Hematopoietic multipotent progenitor cell treated with erythropoietin and hydrocortisone succinate and interleukin-3 and kit ligand, for 4 days (in vitro differentiated cells): ENCODE measurements around the gene TMEM119.
"Not testable (repeated sequence)": the region's sequence is repeated elsewhere in the genome, so short reads cannot be mapped to it uniquely, and the experiment has no call there.

Source experiments
- DNase-seq: peaks from one replicate; pipeline ENCODE4 v3.0.0-alpha.2; 2015

Gene TMEM119

DNA sequence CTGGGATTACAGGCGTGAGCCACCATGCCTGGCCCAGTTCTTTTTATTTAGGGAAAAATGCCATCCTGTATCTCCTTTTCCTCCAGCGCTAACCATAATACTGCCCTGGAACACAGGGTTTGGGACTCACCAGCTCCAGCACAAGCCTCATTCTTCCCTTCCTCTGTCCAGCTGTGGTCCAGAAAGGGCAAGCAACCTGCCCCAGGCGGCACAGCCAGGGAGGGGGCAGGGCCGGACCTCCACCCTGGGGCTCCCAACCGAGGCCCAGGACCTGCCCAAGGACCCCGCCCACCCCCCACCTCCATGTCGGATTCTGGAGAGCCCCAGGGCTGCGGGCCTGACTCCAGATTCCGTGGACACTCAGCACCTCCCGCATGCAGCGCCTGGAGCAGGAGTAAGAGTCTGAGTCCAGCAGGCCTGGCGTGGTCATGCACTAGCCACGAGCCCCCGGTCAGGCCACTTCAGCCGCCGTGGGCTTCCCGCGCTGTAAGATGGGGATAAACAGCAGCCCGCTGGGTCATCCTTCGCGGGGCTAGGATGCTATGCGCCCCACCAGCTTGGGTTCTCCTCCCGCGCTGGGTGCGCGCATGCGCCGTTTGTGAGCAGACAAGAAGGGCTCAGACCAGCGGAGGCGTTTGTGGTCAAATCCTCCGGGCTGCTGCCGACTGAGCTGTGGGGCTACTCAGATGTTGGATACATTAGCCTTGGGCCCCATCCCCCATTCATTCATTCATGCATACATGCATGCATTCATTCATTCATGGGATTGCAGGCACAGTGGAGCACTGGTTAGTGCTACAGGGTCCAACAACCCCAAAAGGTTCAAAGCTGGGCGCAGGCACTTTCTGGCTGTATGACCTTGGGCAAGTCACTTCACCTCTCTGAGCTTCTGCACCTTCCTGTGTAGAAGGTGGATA is 16.3 kb downstream of the TMEM119 start:
- no peak for DNase-seq

DNA sequence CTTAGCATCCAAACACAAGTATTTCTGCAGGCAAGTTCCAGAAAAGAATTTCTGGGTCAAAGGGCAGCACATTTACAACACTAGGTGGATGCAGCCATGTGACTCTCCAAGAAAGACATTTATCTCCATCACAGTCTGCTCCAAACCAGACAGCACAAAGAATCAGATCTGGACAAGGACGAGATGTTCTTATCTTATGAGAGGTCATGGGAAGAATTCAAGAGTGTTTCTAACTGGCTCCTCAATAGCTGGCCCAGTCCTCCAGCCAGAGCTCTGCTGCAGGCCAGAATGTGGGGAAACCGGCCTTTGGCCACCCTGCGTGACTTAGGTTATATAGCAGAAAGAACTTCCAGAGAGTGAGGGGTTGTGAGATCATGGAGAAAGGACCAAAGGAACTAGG is 17.4 kb downstream of the TMEM119 start:
- no peak for DNase-seq

DNA sequence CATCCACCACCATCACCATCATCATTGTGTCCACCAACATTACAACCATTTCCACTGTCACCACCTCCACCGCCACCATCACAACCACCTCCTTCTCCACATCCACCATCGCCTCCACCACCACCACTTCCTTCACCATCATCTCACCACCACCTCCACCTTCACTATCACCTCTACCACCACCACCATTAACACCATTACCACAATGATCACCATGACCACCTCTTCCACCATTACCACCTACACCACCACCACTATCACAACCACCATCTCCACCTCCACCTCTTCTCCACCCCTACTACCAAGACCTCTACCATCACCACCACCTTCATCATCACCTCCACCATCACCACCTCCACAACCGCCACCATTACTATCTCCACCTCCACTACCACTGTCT is 19.1 kb downstream of the TMEM119 start:
- no peak for DNase-seq

DNA sequence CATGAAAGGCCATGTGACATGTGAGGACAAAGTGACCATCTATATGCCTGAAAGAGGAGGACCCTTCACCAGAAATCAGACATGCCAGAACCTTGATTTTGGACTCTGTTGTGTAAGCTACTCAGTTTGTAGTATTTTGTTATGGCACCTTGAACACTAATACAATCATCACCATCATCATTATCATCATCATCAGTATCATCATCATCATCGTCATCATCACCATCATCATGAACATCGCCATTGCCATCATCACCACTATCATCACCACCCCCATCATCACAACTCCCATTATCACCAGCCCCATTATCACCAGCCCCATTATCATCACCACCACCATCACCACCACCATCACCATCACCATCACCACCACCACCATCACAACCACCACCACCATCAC is 19.6 kb downstream of the TMEM119 start:
- no peak for DNase-seq

DNA sequence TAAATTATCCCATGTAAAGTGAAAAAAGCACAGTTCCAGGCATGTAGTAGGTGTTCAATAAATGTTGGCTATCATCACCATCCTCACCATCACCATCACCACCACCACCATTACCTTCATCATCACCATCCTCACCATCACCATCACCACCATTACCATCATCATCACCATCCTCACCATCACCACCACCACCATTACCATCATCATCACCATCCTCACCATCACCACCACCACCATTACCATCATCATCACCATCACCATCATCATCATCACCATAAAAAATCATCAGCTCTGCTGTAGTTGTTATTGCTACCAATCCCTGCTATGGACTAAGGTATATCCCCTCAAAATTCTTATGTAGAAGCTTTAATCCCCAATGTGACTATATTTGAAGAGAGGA is 20.4 kb downstream of the TMEM119 start:
- no peak for DNase-seq

DNA sequence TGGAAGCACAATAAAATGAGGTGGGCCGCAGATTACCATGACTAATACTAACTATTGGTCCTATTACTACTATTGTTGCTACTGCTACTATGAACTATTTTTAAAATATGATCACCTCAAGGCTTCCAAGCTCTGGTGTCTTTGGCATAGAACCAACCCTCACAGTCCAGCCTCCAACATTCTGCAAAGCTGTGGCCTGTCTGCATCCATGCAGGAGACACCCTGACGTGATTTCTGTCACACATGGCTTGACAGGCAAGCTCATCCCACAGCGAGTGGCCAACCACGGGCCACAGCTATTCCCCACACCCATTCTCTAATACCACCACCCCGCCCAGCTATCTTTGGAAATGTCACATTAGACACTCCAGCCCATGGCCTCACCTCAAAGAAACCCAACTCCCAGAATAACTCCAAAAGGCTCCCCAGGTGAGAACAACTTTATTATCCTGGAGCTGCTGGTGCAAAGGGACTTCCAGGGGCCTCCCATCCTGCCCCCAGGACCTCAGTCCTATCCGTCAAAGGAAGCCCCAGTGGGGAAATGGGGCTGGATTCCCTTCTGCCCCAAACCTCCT is 21.1 kb downstream of the TMEM119 start:
- DNase-seq: no peak

DNA sequence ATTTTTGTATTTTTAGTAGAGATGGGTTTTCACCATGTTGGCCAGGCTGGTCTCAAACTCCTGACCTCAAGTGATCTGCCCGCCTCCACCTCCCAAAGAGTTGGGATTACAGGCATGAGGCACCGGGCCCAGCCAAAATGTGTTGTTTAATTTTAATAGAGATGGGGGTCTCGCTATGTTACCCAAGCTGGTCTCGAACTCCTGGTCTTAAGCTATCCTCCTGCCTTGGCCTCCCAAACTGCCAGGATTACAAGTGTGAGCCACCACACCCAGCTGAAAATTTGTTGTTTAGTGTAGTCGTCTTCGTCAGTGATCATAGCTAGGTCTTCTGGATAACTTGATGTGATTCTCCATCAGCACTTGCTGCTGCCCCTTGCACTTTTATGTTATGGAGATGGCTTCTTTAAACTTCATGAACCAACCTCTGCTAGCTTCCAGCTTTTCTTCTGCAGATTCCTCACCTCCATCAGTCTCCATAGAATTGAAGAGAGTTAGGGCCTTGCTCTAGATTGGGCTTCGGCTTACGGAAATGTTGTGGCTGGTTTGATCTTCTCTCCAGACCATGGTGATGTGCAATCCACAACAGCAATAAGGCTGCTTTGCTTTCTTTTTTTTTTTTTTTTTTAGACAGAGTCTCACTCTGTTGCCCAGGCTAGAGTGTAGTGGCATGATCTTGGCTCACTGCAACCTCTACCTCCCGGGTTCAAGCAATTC is 22.5 kb downstream of the TMEM119 start:
- no peak for DNase-seq

DNA sequence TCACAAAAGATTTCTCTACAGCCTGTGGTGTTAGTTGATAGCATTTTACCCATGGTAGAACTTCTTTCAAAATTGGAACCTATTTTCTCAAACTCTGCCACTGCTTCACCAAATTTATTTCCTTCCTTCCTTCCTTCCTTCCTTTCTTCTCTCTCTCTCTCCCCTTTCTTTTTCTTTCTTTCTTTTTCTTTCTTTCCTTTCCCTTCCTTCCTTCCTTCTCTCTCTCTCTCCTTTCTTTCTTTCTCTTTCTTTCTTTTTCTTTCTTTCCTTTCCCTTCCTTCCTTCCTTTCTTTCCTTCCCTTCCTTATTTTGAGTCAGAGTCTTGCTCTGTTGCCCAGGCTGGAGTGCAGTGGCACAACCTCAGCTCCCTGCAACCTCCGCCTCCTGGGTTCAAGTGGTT is 23.6 kb downstream of the TMEM119 start:
- DNase-seq: not testable (repeated sequence)

DNA sequence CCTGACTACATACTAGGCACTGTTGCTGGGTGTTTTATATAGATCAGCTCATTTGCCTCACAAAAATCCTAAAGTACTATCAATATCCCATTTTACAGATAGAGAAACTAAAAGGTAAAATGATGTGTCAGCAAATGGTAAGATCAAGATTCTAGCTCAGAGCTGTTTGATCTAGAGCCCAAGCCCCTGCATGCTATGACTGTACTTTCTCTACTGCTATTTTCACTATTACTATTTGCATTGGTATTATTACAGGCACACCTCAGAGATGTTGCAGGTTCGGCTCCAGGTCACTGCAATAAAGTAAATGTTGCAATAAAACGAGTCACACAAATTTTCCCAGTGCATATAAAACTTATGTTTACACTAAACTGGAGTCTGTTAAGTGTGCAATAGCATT is 24.6 kb downstream of the TMEM119 start:
- DNase-seq: no peak

DNA sequence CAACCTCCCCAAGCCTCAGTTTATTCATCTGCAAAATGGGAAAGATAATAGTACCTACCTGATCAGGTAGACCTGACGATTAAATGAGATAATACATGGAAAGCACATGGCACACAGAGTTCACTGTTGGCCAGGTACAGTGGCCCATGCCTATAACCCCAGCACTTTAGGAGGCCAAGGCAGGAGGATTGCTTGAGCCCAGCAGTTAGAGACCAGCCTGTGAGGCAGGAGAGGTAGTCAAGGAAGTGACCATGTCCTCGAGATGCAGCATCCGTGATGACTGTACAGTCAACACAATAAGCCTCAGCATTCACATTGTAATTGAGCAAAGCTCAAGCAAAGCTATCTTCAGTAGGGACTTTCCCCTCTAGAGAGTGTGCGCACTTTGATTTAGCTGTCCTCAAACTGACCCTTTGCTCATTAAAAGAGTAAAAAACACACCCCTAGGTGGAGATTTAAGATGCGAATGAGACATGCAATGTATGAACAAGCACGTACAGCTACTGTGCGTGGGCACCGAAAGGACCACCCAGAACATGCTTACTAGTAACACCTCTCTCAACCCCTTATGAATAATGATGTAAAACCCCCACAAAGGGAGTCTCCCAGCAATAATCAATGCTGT is 25.6 kb downstream of the TMEM119 start:
- no peak for DNase-seq

DNA sequence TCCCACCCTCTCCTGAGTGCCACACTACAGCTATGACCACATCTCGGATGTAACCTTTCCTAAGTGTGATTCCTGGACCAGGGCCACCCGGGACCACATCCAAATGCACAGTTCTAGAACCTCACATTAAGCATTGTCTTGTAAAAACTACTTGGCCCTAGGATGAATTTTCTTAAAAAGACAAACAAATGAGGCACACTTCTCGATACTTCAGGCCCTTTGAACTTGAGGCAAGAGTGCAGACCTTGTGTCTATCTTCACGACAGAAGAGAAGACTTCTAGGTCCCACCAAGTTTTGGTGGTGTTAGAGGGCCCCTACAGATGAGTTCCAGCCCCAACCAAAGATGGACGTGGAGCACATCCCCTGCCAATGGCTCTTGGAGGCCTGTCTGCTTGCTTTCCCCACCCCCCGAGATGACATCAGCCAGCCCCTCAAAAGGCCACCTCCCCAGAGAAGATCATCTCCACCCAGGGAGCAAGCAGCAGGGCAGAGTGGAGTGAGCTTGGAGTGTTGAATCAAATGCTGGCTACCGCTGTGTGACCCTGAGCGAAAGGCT is 26.2 kb downstream of the TMEM119 start:
- DNase-seq: no peak

DNA sequence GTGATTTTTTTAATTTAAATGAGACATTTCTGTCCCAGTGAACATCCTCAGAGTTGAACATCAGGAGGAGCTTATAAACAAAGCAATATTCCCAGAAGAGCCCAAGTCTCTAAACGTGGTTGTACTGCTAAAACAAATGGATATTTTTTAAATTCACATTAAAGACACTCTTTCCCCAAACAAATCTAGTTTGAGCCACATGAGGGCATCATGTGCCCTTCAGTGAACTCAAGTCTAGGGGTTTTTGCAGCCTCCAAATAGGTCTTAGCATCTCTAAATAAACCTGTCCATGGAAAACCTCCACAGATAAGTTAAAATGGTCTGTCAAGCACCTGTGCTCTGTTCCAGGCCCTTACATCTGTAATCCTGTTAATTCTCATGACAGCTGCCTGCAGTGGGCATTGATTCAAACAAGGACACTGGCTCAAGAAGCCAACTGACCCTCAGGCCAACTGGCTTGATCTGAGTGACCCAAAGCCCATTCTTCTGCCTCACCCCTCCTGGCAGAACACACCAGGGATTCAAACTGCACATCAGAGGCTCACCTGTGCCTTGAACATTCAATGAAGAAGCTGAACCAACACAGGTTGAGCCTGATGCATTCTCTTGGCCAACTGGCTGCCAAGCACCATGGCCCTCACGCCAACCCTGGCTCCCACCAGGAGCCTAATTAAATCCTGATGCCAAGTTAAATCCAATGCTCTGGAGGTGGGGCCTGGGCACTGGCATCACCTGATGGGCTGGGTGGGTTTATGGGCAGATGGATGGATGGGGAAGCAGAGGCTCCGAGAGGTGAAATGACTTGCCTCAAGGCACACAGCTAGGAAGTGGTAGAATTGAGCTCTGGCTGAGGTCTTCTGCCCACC is 26.9 kb downstream of the TMEM119 start:
- peak; percentile 74 for DNase-seq

DNA sequence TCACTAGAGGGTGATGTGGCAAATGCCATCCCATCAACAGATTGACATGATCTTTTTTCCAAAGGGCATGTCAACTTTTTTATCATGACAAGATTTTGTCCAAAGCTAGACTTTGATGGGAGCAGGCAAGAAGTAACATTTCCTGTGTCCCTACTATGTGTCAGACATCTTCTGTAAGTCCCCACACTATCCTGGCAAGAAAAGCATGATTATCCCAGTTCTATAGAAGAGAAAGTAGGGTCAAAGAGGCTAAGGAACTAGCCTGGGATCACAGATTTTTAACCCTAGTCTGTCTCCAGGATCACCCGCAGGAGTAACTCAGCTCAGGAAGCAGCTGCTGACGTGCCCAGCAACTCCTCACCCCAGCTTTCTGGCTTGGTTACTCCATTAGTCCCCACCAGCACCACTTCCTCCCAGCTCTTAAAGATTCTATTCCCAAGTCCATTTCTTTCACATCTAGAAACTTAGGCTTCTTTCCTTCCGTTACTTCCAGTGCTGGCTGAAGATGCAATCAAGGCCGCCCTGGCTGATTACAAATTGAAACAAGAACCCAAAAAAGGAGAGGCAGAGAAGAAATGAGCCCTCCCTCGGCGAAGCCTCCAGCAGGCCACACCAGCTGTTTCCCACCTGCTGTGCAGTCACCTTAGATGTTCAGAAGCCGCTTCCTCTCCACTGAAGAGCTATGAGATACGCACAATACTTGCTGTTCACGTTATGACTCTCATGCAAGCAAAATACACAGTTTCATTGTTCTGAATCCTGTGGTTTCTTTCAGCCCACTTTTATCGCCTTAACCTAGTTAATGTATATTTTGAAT is 29.3 kb downstream of the TMEM119 start:
- DNase-seq: no peak

DNA sequence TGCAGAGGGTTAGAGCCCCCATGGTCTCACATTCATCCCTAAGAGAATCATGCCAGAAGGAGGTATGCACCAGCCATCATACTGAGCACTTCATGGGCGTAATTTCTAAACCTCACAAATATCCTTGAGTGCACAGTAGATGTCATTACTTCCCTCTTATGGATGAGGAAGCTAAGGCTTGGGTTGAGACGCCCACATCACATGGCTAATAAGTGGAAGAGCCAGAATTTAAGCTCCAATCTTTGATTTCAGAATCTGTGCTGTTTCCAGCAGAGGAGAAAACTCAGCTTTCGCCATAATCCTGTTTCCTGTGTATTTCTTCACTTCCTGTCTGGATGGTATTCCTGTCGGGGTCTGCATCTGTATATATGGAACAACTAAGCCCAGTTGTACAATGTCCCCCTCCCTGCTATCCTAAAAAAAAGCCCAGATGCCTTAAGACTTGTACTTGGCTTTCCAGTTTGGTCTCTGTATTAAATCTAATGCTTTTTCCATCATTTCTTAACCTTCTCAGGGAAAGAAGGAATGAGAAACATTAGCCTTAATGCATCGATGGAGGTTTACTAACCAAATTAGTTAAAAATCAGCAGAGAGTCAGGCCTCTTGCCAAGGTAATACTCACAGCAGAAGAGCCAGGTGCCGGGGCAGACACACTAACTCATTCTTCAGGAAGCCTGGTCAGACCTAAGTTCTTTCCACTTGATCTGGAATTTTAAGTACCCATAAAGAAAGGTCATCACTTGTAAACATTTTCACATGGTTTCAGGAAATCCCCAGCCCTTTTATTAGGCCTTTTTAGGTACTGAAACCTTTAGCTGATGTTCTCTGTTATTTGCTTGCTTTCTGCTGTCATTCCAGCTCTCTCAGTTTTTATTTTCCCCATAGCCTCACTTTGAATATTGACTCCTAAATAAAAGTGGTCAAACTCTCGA is 30.2 kb downstream of the TMEM119 start:
- no peak for DNase-seq

DNA sequence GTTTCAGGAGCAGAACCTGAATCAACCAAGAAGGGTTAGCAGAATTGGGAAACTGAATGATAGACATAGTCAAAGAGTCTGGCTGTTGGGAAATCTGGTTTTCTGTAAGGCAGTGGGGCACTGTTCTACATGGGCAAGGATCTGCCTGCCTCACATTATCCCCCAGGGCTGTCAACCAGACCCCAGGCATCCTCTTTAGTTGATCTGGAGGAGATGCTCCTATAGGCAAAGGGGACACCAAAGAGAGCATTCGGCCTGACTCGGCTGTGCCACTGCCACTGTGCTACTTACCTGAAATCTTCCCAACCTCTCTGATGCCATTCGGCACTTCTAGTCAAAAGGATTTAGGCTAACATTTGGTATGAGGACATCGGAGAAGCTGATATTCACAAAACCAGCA is 31.4 kb downstream of the TMEM119 start:
- no peak for DNase-seq

DNA sequence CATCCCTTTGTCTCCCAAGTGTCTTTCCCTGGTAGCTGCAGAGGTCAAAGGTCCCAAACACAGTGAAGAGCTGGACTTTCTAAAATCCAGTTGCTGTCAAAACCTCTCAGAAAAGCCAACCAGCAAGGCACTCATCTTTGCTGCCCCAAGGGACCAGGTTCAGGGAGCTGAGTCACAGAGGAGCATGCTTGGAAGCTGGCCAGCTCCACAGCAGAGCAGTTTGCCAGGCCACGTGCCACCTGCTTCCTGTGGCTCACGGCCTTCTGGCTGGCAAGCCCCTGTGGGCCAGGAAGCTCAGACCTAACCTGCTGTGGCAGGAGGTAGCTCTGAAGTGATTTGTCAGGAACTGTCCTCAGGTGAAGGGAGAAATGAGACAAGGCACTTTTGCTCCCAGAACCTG is 31.9 kb downstream of the TMEM119 start:
- DNase-seq: peak; percentile 88

DNA sequence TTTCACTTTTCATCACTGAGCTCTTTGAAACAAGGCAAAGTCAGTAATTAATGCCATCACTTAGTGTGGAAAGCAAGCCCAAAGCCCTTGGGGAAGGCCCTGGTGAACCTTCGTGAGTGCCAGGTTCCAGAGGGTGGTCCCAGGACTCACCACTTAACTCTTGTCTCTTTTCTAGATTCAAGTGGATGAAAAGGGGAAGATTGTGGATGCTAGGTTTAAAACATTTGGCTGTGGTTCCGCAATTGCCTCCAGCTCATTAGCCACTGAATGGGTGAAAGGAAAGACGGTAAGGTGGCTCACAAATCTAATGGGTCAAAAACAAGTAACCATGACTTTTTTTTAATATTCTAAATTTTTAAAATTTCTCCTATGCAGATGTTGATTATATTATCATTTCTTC is 32.7 kb downstream of the TMEM119 start:
- no peak for DNase-seq

DNA sequence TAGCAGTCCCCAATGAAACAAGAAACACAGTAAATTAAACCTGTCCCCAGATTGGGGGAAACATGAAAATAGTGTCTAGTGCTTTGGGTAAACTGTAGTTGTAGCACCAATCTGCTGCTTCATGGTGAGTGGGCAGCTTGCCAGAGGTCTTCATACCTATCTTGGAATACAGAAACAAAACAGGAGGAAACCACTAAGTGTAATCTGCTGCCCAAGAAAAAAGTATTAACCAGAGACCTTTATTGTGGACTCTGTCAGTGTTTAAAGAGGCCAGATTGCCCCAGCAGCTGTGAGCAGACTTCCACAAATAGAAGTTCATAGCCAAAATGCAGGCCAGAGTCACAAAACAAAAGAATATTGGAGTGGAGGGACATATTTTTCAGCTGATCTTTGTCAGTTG is 33.2 kb downstream of the TMEM119 start:
- peak; percentile 93 for DNase-seq

DNA sequence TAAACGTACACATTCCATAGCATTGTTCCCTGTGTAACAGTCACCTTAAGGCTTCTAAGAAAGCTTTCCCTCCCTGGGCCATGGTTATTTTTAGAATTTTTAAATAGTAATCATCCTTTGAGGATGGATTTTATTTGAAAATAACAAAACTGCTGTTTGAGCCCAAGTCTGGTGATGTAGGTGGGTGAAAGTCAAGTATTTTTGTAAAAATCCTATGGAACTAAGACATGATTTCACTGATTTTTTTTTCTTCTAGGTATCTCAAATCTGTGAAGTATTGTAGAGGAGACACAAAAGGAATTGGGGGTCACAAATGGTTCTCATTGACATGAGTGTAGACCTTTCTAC is 34.1 kb downstream of the TMEM119 start:
- DNase-seq: no peak

DNA sequence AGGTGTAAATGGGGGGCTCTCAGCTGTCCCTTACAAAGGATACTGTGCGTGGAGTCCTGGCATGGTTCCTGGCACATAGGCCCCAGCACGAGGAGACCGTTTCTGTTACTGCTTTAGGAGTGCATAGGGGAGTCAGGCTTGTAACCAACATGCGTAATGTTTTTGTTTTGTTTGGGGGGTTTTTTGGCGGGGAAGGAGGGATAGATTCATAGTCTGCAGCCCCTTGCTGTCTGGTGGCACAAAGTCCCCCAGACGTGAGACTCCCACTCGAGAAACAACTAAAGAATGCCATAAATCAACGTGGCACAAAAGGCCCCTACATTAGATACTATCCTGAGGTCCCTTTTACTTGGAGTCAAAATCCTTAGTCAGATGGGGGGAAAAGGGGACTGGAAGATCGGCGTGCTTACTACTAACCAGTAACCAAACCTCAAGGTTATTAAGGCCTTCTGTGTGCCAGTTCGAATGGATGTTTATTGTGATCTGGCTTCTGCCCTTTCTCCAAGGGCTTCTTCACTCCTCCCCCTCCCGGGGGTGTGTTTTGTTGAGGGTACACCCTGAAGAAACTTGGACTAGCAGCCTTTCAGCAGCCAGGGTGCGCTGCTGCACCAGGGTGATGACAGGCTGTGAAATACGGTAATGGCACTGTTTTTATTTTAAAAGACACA is 34.6 kb downstream of the TMEM119 start:
- DNase-seq: peak; percentile 97
